ENCODE measurements around the gene OVAAL. TPM values are rescaled to one million over a fixed set of nuclear protein-coding genes. Genes with fewer than 3 reads are reported as not detected.

The OVAAL gene
- total RNA-seq, 1 experiment from 2014 or later: 0.36 TPM

DNA sequence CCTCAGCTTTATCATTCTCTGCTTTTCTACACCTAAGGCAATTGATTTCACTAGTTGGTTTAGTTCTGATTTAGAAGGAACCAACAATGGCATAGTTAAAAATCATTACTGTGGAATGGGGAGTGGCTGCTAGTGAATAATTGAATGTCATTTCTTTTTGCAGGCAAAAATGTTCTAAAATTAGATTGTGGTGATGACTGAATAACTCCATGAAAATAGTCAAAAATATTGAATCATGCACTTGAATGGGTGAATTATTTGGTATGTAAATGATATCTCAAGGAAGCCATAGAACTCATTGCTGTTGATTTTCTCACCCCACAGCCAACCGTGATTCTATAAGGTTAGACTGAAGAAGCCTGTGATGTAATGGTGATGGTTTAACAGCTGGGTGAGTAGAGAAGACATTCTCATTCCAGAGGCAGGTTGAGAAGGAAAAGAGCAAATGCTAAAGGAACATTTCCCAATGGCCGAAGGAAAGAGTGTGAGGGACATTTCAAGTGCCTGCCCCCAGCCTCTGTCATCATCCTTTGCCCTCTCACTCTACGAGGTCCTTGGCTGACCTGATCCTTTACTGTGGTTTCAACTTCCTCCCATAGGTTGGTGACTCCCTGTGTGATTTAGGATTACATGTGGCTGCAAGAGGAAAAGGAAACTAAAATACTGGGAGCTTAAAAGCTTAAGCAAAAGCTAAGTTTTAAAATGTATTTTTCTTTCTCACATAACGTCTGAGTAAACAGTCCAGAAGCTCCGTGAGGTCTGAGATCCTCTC lies 12.5 kb downstream of the OVAAL start:
- no peak for DNase-seq (ENCODE audit: low read depth)

DNA sequence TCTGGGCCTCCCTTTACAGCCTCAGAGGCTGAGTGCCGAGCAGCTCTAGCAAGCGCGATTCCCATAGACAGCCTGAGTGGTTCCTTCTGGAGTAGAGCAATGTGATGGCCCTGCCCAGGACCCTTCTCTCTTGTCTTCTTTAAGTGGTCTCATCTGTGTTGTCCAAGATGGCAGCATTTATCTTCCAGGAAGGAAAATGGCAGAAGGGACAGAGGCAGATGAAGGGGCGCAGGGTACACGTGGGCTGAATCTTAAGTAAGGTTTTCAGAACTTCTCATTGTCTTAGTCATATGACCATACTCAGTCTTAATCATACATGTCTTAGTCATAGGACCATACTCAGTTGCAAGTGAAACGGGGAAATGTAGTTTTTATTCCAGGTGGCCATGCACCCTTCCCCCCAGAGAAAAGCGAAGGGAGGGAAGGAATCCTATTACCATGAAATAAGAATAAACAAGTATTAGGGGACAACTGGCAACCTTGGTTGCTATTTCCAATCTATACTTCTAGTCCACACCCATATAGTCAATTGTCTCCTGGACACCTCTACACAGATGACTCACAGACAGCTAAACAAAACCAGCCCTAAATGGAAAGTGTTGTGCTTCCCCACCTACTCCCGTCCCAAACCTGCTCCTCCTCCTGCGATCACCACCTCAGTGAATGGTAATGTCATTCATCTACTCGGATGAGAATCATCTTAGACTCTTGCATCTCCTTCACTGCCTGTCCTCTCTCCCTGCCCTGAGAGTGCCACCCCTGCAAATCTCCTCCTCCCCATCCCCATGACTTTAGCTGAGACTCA lies 13.3 kb downstream of the OVAAL start:
- peak; percentile 16 for DNase-seq (ENCODE audit: low read depth)

DNA sequence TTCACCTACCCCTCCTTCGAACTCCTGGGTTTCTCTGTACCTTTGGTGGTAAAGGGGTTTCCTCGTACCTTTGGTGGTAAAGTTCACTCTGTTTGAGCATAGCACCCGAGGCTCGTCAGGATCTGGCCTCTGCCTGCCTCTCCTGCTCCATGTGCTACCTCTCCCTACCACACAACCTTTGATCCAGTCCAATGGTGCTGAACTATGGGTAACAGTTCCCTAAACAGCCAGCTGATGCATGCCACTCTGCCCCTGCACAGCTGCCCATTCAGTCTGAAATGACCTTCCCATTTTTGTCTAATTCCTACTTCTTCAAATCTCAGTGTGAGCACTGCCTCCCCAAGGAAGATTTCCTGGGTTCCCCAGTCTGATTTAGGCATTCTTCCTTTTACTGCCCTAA lies 14.0 kb downstream of the OVAAL start:
- DNase-seq (ENCODE audit: low read depth): no peak

DNA sequence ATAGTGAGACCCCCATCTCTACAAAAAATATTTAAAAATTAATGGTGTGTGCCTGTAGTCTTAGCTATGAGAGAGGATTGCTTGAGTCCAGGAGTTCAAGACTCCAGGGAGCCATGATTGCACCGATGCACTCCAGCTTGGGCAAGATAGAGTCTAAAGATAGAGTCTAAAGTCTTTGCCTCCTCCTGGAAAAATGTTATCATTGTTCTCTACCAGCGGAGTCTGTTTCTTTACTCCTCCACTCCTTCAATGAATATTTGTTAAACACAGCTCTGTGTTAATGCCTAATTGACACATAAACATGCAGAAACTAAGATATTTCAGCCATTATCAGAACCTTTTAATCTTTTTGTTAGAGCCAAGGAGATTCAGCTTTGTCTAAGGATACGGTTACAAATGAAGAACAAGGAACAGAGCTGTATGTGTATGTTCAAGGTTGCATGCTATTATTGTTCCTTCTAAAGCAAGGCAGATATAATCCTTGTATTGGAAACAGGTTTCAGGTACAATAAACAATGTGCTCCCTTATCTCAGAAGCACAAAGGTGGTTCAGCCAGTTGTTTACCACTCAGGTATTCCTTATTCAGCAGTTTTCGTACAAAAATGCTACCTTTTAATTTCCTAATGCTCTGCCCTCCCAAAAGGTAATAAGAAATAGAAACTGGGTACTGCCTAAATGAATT lies 15.4 kb downstream of the OVAAL start:
- DNase-seq (ENCODE audit: low read depth): no peak

DNA sequence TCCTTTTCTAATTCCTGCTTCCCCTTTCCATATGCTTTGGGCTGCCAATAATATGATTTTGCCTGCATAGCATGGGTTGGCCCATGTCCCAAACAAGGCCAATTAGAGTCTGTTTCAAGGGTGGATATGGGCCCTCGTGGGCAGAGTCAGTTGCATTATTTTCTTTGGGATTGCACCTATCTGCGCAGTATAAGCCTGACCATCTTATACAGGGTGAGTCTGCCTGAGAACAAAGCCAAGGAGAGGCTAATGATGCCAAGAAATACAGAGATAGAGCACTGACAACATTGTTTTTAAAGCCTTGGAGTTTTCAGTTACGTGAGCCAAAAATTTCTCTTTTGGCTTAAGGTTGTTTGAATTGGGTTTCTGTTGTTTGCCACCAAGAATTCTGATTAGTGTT lies 18.6 kb downstream of the OVAAL start:
- DNase-seq (ENCODE audit: low read depth): no peak

DNA sequence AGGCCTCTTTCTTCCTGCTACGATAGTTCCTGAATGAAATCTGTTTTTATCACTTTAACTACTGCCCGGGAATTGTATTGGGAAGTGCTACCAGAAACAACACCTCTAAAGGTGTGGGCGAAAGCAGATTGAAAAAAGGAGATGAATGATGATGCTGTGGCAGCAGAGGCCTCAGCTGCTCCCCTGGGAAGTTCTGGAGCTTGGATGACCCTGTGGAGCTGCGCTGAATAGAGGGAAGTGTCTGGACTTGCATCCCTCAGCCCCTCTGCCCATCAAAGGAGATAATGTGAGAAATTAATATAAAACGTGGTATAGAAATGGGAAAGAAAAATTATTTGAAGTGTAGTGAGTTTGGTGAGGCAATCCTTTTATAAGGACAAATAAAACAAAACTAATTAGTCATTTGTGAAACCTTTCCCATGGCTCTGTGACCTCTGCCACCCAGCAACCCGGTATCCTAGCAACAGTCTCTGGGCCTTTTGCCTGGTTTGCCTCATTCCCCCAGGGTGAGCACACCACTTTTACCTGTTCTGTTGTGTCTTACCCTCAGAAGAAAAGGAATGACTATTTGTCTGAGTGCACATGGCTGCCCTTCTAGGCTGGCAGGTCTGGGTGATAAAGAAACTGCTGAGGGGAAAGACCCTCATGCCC lies 21.3 kb downstream of the OVAAL start:
- DNase-seq (ENCODE audit: low read depth): no peak

DNA sequence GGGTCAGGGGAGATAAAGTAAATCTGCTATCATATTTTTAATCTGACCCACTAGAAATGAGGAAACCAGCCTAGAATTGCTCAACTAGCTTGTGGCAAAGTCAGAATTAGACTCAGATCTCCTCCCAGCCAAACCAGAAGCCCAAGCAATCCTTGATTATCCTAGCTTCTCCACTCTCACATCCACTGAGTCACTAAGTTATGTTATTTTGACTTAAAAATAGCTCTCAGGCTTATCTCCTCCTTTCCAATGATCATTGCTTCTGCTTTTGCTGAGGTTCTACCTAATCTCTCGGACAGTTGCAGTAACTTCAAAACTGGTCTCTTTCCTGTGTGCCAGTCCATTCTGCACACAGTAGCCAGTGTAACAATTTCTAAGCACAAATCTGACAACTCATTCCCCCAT lies 22.9 kb downstream of the OVAAL start:
- no peak for DNase-seq (ENCODE audit: low read depth)

DNA sequence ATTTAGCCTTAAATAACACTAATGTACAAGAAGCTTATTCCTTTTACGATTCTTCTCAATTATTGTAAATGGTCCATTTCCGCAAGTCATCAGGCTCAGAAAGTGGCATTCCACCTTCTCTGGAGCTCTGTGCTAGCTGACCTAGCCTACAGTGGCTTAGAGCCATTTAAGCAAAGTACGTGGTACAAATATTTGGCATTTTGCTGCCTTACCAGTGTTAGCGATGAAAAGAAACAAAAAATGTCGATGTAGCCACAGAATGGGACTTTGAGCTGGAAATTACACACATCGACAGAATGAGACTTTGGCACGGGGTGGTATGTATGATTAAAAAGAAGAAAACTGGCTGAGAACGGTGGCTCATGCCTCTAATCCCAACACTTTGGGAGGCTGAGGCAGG lies 26.1 kb downstream of the OVAAL start:
- DNase-seq (ENCODE audit: low read depth): no peak

DNA sequence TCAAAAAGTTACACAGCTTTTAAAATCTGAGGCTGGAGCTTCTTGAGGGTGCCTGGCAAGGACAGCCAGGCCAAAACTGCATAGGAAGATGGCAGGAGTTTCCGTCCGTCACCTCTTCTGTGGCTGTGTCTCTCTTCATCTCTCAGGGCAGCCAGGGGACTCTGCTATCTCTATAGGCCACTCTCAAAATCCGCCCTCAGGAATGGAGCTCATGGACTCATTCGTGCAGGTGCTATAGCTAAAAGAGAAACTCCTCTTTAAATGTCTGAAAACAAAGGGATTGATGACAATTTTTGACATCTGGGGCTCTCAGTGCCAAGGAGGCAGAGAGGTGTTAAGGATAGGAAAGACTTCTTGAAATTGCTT lies 27.2 kb downstream of the OVAAL start:
- no peak for DNase-seq (ENCODE audit: low read depth)

DNA sequence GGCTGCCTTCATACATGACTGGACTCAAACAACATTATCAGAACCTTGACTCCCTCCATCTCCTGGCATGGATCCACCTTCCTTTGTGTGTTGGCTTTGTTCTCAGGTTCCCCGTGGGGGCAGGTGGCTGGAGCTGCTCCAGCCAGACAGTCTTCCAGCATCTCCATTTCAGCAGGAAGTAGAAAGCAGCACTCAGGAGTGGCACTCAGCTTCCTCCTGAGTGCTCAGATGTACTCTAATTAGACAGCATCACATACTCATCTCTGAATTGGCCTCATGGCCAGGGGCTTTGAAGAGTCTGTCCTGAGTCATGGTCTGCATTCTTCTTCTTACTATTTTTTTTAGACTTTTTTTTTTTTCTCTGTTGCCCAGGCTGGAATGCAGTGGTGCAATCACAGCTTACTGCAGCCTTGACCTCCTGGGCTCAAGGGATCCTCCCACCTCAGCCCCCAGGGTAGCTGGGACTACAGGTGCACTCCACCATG lies 27.9 kb downstream of the OVAAL start:
- DNase-seq (ENCODE audit: low read depth): peak; percentile 44

DNA sequence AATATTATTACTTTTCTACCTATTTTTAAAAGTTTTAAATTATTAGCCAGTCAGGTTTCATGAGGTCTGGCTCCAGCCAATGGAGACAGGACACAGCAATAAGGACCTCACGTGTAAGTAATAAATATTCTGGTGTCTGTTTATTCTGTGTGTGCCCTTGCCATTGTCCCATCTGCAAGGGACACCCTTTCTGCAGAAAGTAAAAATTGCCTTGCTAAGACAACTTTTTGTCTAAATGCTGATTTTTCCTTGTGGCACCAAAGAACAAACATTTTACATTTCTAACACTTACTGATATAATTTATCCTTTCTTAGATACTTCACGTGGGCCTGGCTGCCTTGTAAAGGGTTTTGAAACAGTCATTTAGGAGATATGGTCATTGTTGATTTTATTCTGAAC lies 29.4 kb downstream of the OVAAL start:
- no peak for DNase-seq (ENCODE audit: low read depth)

DNA sequence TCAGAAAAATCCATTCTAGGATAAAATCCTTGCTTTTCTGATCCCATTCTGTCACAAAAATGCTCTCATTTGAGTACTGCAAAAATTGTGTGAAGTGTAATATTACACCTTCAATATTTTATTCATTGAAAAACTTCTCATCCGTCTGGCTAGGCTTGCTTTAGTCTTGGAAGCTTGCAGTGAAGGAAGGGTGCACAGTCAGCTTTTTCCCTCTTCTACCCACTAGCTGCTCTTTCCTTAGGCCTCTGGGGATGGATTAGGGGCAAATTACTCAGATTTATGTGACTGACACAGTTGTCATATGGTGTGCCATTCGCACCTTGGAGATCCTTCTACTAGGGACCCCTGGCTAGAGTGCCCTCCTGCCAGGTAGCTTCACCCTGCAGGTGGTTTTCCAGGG lies 32.1 kb downstream of the OVAAL start:
- DNase-seq (ENCODE audit: low read depth): no peak

DNA sequence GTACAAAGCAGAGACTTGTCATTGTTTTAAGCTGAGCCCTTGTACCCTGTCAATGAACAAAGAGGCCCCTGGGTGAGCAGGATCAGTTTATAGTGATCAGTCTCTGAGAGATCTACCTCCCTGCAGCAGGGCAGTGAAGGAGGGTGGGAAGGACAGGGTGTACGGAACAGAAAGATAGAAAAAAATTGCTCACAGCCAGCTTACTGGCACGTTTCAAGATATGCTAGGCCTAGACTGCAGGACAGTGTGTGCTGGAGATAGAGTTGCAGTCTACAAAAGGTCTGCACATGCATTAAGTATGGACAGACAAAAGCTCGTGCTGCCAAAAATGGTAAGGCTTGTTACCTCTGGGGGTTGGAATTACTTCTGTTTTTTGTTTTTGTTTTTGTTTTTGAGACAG lies 34.6 kb downstream of the OVAAL start:
- no peak for DNase-seq (ENCODE audit: low read depth)

DNA sequence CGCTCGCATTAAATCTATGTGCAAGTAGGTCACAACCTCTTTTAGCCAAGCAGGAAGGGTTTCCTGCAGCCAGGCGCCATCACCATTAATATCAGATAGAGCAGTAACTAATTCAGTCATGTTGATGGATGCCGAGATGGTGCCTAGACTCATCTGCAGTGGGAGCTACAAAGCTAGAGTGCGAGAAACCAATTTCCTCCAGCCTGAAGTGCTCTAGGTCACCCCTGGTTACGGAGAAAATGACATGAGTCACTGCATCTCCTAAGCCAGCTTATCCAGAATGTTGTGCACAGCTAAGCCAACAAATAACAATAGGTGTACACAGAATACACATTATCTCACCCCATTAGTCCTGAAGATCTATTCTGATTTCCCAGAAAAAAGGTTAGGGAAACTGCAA lies 36.0 kb downstream of the OVAAL start:
- DNase-seq (ENCODE audit: low read depth): no peak

DNA sequence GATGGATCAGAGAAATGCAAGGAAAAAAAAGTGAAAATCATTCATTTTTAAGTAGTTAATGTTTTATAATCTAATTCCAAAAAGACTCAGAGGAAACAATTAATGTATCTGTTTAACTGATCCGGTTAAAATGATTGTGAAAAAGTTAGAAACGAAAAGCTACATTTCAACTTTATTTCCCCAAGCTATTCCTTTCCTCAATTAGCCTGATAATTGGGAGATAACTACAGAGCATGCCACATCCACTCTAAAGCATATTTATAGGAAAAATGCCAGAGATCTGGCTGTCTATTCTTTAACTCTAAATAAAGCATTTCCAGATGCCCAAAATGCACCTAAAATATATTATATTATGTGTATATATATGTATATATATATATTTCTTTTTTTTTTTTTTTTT lies 37.2 kb downstream of the OVAAL start:
- DNase-seq (ENCODE audit: low read depth): no peak

DNA sequence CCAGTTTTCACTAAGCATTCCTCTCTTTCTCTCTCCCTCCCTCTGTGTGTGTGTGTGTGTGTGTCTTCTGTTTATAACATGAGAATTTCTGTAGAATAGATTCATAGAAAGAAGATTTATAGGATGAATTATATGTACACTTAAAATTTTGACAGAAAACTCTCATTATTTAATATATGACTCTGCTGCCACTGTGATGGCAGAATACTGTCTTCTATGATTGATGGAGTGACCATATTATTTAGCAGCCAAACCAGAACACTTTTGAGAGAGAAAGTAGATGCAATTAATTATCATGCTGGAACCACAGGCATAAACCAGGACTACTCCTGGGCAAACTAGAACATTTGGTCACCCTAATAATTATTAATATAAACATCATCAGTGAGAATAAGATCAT lies 38.8 kb downstream of the OVAAL start:
- DNase-seq (ENCODE audit: low read depth): no peak

DNA sequence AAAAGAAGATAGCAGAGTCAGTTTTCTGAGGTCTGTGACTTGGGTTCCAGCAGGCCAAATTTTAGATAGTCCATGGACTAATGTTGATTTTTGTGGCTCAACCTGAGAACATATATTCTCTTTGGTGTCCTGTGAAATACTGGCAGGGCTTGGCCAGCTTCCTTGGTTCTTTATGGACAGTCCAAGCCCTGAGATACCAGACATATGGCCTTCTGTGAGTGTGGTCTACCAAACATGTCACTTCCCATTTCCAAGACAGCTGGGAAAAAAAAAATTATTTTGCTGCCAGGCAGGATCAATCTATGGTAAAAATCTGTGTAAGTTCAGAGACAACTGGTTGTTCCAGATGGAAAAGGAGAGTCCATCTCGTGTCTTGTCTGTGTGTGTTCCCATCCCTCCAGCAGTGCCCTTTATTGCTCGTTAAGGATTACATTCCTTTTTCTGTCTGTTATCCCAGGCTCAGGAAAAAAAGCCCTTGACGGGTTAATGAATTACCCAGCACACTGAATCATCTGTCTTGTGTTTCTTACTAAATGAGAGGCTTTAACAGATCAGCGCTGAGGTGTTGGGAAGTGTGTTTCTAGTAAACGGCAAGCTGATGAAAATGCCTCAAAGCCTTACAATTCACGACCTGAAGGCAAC lies 39.7 kb downstream of the OVAAL start:
- no peak for DNase-seq (ENCODE audit: low read depth)

DNA sequence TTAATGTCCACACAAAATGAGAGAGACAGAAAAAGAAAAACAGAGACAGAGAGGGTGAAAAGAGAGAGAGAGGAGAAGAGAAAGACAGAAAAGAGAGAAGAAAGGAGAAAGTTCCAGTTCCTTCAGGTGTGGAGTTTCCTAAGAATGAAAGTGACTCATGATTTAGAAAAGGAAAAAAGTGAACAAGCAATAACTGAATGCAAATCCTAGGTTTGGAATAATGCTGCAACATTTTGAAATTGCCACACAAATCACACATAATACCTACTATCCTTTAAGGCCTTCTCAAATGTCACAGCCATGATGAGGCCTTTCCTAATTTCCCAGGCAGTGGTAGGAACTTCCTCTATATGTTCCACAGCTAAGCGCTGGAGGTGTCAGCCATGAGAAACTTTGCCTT lies 41.6 kb downstream of the OVAAL start:
- no peak for DNase-seq (ENCODE audit: low read depth)

DNA sequence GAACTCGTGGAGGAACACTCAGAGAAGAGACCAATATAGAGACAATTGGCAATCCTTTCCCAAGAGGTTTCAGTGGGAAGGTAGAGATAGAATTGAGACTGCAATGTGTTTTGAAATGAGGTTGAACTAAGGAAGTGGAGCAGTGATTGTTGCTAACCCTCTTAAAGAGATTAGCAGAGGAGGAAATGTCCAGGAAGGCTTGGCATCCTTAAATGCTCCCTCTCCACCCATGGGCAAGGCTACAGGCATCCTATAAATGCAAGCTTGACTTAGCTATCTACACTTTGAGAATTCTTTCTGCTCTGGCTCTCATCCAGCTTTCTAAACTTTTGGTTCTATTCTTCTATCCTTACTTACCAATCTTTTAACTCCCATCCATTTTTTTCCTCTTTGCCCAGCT lies 42.7 kb downstream of the OVAAL start:
- no peak for DNase-seq (ENCODE audit: low read depth)

DNA sequence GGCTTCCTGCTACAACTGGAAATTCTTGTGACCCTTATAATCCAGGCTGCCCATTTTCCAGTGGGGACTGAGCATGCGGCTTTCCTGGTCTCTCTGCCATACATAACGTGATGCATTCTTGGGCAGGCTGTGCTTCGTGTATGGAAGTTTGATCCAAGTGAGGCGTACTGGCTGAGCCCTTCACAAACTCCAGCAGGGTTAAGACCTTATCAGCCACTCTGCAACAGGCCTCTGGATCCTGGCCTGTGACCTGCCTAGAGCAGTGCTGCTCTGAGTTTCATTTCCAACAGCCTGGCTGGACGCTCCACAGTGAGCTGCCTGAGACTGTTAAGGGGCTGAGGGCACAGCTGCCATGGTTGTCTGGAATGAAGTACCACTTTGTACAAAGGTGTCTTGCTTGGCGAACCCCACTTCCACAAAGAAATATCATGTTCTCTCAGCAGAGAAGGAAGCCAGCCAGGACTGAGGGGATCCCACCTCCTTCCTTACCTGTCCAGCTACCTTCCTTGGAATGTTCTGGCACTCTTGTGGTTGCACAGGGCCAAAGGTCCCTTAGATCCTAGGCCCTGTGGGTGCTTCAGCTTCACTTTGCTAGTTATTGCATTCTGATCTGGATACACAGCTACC lies 44.6 kb downstream of the OVAAL start:
- no peak for DNase-seq (ENCODE audit: low read depth)

DNA sequence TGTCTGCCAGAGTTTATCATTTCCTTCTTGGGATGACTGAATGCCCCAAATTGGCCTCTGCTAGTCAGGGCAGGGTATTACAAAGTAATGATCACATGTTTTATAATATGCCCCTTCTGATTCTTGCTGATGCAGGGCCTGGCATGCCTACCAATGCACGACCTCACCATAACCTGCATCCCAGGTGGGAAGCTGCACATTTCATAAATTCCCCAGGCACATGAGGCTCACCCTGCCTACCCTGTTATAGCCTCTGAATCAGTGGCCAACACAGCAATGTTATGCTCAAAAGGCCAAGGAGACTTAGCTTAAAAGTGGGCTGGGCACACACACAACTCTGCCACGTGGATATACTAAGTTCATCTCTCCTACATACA lies 45.1 kb downstream of the OVAAL start:
- no peak for DNase-seq (ENCODE audit: low read depth)

All from RPMI7951 (cell line).